Stimulated activated CD4-positive, alpha-beta T cell treated with anti-CD3 and anti-CD28 coated beads, Interleukin-4, amount 100 ng/mL, for 48 hours (primary cell): Measurements from ENCODE around the gene FAP.
A peak's percentile ranks its signal among the peaks of the same experiment; 100 is the strongest.

ENCODE experiments used
- DNase-seq, 2 donors: peaks; one replicate each; pipeline ENCODE4 v3.0.0-alpha.2; 2020; ENCODE audit warnings: low read depth in 2 of 2

FAP gene

DNA sequence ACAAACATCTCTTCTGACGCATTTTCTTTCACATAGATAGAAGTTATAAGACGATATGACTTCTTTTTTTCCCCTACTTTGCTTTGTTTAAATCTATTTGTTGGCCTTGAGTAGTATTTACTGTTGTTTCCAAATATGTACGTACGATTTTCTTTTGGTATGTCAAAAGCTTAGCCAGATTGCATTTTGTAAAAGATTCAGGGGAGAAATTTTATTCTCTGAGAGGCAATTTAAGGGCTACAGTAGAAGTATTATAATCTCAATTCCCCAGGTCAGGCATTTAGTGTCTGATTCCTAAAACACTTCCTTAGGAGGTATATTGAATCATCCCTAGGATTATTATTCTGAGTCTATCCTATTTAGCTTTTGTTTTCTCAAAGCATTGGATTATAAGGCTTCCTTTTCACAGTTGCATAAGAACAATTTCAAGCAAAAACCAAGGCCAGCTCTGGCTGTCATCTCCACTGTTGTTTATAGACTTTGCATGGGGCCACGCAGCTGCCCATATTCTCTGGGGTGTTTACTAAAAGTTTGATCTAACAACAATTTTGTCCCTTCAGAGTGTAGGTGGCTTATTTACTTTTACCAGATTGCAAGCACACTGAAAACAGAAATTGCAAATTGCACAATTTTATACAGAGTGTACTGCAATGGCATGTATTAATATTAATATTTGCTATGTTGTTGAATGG is 57.6 kb downstream of the FAP start:
- no peak for DNase-seq

DNA sequence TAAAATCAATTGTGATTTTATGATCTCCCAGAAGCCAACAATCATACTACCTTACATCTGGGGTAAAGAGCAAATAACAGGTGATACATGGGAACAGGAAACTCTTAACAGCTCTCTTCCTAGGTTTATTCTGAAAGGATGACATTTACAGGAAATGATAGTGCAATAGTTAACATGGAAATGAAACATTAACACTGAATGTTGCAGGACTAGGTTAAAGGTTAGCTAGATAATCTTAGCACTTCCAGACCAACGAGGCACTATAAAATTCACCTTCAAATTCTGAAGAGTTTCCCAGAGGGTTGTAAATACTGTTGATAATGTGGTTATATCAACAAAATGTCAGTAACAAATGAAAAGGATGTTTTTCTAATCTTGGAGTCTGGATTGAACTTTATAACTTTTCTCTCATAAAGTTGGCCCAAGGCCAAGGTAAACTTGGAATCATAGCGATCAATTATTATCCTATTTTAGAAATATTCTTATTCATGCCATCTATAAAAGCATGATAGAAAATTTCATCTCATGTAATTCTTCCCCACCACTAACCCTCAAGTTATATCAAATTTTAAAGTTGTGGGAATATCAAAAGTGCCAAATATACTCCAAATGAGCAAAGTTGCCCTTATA is 58.3 kb downstream of the FAP start:
- DNase-seq = no peak

DNA sequence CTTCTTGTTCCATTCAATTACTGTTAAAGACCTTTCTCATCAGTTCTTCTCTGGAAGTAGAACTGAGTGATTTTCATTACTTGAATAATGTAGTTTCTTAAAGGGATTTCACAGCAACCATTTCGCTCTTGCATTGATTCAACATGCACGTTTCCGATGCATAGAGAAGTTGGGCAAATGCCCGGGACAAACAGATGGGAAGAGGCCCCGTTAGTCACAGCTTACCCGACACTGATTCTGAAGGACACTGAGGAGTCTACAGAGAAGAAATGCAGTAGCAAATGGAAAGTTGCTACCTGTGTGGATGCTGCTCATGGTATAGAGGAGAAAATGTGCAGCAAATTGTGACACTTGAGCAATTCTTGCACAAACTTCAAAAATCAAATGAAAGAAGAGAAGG is 58.9 kb downstream of the FAP start:
- DNase-seq = no peak

DNA sequence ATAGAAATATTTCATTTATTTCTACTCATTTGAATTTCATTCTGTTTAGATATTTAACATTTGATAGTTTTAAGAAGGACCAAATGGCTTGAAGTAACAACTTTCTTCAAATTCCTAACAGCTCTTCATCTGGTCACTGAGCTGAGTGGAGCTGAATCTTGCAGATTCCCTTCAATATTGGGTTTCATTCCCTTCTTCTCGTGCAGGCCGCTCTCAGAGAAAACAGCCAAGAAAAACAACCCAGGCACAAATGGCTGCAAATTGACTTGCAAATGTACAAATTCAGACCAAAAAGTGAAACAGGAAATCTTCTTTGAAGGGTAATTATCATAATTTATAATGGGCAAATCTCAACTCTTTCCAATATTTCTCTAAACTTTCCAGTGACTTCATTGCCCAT is 60.9 kb downstream of the FAP start:
- no peak for DNase-seq

DNA sequence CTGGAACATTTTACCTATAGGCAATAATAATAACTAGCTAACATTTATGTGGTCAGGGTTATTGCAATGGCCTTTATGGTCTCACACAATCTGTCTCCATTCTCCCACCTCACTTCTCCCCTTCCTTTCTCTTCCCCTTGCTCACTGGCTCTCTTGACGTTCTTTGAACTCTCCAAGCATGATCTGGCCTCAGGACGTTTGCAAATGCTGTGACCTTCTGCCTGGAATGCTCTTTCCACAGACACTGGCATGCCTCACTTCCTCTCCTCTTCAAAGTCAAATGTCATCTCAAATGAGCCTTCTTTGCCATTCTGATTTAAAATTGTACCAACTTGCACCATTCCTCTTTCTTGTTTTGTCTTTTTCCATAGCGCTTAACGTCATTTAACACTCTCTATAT is 65.9 kb downstream of the FAP start:
- no peak for DNase-seq

DNA sequence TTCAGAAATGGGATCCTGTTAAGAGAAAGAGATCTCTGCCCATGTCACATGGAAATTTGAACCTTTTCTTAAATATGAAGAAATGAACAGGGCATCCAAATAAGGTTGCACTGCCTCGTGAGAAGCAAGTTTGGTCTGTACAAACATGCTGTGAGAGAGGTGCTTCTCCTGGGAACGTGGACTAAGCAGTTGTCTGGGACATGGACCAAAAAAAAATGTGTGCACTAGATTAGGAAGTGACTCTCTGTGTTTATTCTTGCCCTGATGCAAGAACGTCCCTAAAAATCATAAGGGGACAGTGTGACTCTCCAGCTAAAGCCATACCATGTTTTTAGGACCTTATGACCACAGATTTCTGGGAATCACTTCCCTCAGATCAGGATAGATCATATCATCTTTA is 67.5 kb downstream of the FAP start:
- no peak for DNase-seq

DNA sequence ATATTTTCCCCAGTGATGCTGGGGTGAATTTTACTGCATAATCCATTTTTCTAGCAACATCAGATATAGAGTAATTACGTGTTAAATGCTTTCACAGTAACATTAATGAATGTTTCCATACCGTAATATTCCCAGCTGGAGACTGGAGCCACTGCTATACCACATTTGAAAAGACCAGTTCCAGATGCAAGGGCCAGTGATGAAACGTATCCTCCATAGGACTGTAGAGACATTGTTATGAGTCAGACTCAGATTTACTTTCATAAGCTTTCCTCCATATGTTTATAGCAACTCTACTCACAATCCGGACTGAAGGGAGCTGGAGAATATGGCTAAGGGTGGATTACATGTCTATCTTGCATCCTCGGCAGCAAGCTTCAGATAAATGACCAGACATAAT is 68.5 kb downstream of the FAP start:
- DNase-seq = no peak

DNA sequence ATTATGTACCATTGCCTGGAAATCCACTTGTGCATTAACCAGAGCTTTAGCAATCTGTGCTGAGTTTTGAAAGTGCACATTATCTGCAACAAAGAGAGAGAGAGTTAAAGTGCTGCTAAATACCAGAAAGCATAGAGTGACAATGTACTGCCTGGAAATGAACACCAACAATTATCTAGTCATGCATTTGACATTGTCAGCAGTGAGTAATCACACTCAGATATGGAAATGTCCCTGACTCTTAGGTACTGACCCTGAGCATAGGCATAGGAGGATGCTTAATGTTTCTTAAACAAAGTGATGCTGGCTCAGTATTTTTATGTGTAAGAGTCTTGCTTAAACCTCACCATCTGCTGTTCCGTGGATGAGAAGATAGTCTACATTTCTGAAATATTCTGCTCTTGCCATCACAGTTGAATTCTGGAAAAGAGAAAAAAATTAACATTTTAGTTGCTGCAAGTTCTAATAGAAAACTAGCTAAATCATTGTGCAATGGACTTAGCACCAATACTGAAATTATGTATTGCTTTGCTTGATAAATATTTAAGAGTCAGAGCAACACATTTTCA is 70.4 kb downstream of the FAP start:
- no peak for DNase-seq

DNA sequence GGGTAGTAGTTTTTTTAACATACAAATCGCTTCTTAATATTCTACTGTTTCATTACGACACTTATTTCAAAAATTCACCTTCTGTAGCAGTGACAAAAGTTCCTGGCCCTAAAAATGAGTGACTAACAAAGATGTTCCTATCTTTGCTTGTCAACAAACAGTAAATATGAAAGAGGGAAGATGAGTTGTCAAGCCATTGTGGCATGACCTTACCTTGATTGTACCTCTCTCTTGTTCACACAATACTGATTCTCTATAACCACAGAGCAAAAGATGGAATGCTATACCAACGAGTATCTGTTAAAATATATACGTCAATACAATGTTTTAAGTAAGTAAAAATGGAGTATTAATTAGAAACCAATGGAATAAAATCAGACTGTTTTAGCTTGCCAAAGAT is 76.5 kb downstream of the FAP start:
- DNase-seq = no peak

DNA sequence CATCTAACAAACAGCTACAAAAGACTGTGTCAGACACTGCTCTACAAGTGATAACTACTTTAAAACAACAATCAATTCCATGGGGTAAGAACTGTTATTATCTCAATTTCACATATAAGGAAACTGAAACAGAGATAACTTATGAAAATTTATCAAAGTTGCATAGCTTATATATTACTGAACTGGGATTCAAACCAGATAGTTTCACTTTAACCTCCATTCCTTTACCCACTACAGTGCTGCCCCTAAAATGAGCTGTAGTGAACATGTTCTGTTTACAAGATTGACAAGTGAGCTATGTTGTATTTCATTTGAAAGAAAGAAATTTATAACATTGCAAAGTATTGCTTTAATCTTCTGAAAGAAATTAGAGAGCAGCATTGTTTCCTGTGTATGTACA is 77.1 kb downstream of the FAP start:
- DNase-seq = no peak

DNA sequence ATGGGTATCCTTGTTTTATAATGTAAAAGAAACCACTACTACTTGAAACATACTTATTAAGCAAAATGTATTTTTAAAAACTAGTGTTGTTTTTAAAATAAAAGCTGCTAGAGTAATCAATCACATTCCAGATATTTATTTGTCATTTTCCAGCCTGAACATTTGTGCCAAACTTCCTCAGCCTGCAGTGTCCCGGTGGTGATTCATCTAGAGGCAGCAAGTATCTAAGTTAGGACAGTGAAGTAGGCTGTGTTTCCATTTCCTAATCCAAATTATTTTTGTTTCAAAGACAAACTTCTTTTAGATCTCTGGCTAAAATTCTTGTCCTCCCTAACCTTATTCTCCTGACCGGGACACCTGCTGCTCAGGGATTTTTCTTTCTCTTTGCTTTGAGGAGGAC is 78.4 kb downstream of the FAP start:
- no peak for DNase-seq

DNA sequence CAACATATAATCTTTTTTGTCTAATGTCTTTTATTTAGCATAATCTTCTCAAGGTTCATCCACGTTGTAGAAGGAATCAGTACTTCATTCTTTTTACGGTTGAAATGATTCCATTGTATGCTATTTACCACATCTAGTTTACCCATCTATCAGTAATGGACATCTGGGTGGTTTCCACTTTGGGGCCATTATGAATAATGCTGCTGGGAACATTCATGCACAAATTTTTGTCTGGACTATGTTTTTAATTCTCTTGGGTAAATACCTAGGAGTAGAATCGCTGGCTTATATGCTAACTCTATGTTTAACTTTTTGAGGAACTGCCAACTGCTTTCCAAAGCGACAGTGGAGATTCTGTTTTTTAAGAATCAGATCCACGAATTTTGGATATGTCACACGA is 83.8 kb downstream of the FAP start:
- DNase-seq = no peak

DNA sequence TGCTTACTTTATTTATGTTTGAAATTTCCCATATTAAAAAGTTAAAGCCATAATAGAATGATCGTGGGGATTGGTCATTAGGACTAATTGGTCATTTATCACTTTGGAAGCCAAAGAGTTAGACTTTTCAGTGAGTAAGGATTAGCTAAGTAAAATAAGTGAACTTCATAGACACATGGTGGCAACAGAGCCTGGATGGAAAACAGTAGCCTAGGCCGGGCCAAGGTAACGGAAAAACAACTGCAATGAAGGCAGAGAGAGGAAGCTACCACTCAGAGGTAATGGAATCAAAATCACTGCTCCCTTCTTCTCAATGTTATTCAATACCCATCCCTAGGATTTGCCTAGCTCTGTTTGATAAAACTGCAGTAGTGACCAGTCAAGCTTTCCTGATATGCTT is 87.1 kb downstream of the FAP start:
- no peak for DNase-seq

DNA sequence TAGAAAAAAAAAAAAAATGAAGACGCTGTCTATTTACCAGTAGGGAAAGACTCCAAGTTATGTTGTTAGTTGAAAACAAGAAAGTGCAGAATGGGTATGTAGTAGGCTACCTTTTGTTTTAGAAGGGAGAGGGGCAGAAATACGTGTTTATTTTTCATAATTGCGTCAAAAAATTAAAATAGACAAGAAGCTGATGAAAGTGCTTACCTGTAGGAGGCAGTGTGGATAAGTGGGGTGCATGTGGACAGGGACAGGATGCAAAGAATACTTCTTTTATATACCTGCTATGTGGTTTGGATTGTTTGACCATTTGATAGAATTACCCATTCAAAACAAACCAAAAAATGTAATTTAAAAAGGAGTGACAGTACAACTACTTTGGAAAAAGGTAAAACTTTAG is 88.2 kb downstream of the FAP start:
- no peak for DNase-seq

DNA sequence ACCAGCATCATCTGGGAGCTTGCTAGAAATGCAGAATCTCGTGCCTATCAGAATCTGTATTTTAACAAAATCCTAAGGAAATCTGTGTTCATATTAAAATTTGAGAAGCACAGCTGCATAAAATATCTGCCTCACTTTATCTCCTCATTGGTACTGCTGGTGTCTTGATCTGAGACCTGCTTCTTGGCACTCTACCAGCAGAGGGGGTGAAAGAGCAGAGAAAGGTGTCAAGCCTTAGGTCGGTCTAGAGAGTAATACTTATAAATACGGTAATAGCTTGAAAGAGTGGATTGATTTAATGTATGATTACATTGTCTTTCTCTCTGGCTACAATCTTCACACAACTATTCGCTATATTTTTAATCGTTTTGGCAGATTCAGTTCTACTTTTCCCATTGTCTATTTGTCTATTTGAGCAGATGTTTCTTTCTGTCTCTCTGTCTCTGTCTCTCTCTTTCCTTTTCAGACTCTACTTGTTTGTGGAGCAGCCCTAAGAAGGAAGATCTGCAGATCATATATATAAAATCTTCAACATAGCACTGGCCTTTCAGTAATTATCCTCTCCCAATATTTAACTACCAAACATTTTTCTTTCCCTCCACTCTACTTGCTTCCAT is 89.5 kb downstream of the FAP start:
- DNase-seq = peak; percentile 39 to 47

DNA sequence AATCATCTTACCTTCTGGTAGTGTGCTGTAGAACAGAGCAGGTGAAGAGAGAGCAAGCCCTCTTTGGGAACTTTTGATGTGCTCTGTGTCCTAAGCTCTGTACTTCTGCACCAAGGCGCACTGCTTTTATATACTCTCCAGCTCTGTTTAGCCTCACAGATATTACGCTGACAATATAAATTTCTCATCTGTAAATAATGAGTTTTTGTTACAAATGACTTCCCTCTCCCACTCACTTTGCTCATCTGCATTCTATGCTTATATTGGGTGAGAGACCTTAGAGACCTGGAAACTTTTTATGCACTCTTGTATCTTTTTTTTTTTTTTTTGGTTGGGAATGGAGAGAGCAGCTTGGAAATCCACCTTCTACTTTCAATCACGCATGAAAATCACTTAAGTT is 91.1 kb downstream of the FAP start, which contains the start of gene GCG:
Gene GCG, minus strand, starts transcription at position 101 of the 400 bp plus-strand sequence. CDS start 3,069 bp downstream, outside the sequence.
- DNase-seq = no peak

DNA sequence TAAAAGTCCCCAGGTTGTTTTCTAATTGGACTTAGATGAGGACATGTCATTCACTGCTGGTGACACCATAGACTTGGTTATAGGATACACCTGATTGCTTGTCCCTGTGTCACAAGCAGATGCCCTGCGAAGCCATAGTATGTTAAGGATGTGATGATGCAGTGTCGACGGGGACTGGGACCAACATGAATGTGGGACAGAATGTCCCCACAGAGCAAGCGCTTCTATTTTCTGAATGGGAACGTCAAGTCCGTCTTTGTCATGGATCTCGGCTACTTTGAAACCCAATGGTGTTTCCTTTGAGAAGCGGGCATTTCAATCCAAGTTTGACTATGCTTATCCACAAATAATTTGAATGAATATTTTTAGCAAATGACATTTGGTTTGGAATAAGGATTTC is 93.3 kb downstream of the FAP start:
- DNase-seq = no peak

DNA sequence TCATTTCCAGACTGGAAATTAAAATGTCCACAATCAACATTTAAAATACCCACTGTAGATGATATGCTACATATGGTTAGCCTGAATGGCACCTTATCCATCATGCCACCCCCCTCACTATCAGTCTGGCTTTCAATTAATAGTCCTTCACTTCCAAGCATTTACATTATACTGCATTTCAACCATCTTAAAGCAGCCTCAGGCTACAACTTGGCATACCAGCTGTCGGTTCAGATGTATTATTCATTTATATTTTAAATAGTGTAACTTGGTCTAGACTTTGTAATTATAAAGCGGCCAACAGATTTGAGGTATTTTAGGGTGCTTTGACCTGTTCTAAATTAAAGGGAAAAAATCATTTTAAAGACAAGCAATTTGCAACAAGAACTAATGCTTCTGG is 93.8 kb downstream of the FAP start:
- no peak for DNase-seq

DNA sequence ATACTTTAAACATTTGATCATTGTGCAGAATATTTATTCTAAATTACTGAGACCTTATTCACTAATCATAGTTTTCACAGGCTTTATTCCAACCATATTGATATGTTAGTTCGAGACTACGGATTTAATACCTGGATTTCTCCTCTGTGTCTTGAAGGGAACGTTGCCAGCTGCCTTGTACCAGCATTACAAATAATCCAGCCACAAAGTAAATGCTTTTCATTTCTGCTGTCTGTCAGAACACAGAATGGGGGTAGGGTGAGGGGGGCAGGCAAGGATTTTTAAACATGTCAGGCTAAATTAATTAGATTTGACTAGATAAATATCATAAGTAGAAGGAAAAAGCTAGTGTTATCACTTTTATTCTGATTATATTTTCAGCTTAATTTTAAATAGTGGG is 94.3 kb downstream of the FAP start:
- DNase-seq = no peak

DNA sequence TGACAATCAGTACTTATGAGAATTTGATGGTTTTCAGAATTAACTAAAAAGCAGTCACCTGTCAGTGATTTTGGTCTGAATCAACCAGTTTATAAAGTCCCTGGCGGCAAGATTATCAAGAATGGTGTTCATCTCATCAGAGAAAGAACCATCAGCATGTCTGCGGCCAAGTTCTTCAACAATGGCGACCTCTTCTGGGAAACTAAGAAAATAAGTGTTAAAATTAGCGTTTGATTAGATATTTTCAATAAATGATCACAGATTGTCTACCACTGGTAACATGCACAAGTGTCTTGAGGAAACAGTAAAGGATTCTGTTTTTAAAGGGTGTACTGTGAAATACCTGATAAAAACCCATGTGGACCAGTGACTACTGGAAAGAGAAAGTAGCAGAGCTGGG is 99.3 kb downstream of the FAP start:
- DNase-seq = no peak

DNA sequence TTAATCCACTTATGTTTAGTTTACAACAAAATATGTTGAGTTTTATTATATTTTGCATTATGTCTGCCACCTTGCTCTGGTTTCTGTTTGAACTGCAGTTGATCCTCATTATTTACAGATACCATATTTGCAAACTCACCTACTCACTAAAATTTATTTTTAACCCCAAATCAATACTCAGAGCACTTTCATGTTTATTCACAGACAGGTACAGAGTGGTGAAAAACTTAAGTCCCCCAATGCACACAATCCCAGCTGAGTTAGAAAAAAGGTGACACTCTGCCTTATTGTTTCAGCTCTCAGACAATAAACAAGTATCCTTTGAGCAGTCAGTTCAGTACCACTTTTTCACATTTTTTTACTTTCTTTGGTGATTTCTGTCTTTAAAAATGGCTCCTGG is 104.9 kb downstream of the FAP start:
- DNase-seq = no peak

DNA sequence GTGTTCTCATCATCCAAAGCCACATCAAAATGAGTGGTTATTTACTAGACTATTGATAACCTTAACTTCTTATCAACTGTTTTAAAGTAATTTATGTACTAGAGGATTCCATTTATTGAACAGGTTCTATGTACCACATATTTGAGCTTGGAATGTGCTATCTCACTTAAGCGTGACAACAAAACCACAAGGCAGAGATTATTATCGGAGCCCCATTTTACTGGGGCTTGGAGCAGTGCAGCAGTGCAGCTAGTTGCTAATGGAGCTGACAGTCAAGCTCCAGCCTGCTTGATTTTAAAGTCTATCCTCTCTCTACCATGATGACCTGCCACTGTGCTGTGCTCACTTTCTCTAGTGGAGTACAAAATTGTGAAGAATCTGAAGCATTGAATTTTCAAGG is 115.8 kb downstream of the FAP start:
- DNase-seq = no peak

DNA sequence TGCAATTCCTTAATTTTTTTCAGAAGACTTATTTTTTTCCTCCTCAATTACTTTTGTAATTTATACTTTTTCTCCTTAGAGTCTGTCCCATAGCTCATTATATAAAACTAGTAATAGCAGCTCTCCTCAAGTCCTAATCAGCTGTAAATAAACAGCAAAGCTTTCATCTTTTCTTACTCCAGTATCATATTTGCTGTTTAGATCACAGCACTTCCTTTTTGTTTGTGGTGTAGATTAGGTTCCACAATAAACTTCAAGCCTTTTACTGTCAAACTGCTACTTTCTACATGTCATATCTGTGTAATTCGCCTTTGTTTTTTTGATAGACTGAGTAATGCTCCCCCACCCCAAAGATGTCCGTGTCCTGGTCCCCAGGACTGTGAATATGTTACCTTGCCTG is 116.7 kb downstream of the FAP start:
- DNase-seq = no peak
